Stomach smooth muscle (tissue), 2 donors: Measurements from ENCODE around the gene ARL4A.

Source experiments
- H3K27ac ChIP-seq: one replicate; pipeline ENCODE4 v1.7.0; 2013; ENCODE audit warnings: mild to moderate bottlenecking, low read length, inconsistent platforms
- H3K27me3 ChIP-seq, 2 donors: one replicate each; pipeline ENCODE4 v1.7.0; 2013; ENCODE audit warnings: low read length in 2 of 2; ENCODE audit not compliant: insufficient read depth in 2 of 2, control insufficient read depth in 1 of 2
- H3K36me3 ChIP-seq, 2 donors: one replicate each; pipeline ENCODE4 v1.7.0; 2013; ENCODE audit warnings: low read length in 2 of 2; ENCODE audit not compliant: control insufficient read depth in 2 of 2, insufficient read depth in 2 of 2
- H3K4me1 ChIP-seq: one replicate; pipeline ENCODE4 v1.7.0; 2013; ENCODE audit warnings: low read length; ENCODE audit not compliant: control insufficient read depth, insufficient read depth
- H3K4me3 ChIP-seq, 2 donors: one replicate each; pipeline ENCODE4 v1.7.0; 2013; ENCODE audit warnings: low read length in 2 of 2
- H3K9ac ChIP-seq, 2 donors: one replicate each; pipeline ENCODE4 v1.7.0; 2013; ENCODE audit warnings: low read length in 2 of 2, mild to moderate bottlenecking in 1 of 2
- H3K9me3 ChIP-seq, 2 donors: one replicate each; pipeline ENCODE4 v1.7.0; 2013; ENCODE audit warnings: low read length in 2 of 2; ENCODE audit not compliant: control insufficient read depth in 2 of 2
- donor health status: healthy.
- donor health status: Pancreatic carcinoma.

The ARL4A gene

DNA sequence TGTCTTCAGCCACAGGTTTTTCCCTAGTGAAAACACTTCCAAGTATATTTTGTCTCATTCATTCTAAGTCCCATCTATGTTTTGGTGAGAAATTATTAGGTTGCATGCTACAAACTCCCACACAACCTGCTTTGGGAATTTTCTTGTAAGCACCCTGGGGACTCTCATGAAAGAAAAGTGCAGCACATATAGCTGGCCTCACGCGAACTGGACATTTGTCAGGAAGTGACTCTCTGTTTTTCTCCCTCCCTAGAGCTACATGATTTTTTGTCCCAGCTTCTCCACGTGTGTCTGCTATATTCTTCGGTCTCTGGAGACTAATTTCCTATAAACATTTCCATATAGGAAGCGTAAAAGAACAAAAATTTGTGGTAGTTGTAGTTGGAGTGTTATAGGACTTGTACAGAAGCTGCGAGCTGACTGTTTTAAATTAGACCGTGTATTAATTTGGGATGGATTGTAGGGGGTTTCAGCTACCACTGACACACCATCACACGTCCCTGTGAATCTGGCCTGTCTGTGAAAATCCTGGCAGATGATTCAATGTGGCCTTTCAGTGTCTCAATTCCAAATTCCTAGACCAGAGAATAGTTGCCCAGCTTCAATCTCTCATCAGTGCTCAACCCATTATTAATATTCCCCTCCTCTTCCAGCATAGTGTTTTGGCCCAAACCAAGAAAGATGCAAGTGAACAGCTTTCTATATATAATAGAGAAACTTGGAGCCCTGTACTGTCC, 40.2 kb downstream of the ARL4A start:
- no peaks in the 10 kb centered on the region for H3K27me3 ChIP-seq
- H3K9me3 ChIP-seq = no peaks in the 10 kb centered on the region
- H3K4me3 ChIP-seq = no peak overlapping the region
- no peaks in the 10 kb centered on the region for H3K4me1 ChIP-seq
- no peaks in the 10 kb centered on the region for H3K36me3 ChIP-seq
- no peak overlapping the region for H3K9ac ChIP-seq
- no peak overlapping the region for H3K27ac ChIP-seq

DNA sequence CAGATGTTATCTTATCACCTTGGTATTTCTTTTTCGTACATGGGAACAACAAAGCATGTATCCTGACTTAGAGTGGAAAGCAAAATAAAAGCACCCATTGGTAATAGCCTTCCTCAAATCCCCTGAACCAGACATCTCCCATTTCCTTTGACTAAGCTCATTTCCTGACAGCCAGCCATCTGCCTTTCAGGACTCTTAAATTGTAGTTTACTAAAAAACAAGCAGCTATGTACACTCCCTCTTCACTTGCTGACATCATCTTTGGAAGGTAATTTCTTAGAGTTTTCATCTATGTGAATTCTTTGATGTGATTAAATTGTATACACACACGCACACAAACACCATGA, 40.7 kb downstream of the ARL4A start:
- no peaks in the 10 kb centered on the region for H3K4me1 ChIP-seq
- H3K4me3 ChIP-seq = no peak overlapping the region
- H3K9me3 ChIP-seq = no peaks in the 10 kb centered on the region
- no peak overlapping the region for H3K27ac ChIP-seq
- H3K36me3 ChIP-seq = no peaks in the 10 kb centered on the region
- no peaks in the 10 kb centered on the region for H3K27me3 ChIP-seq
- H3K9ac ChIP-seq = no peak overlapping the region

DNA sequence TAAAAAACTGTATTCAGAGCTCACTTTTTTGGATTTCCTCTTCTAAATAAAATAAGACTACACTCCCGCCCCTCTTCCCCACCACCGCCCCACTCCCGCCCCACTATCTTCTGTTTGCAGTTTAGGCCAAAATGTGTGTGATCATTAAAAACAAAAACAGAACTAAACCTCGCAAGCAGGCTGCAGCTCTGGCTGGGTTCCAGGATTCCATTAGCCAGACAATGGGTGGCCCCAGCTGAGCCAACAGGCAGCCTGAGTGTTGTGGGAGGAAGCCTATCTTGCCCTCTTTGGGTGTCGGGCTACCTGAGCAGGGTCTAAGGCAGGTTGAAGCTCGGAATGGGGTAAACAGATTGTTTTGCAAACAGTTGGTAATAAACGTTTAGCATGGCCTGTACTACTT, 41.7 kb downstream of the ARL4A start:
- H3K27ac ChIP-seq = no peak overlapping the region
- no peak overlapping the region for H3K4me3 ChIP-seq

DNA sequence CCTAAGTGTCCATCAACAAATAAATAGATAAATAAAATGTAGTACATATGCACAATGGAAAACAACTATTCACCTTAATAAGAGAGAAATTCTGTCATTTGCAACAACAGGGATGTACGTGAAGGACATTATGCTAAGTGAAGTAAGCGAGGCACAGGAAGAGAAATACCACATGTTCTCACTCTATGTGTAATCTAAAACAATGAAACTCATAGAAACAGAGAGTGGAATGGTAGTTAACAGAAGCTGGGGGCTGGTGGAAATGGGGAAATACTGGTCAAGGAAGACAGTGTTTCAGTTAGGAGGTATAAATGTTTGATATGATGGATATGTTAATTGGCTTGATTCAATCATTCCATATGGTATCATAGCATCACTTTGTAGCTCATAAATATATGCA, 43.1 kb downstream of the ARL4A start:
- Histone ChIP-seq H3K9ac (no peak overlapping the region), H3K4me1 (no peaks in the 10 kb centered on the region), H3K4me3 (no peak overlapping the region), H3K27me3 (no peaks in the 10 kb centered on the region), H3K9me3 (no peaks in the 10 kb centered on the region), H3K27ac (no peak overlapping the region), H3K36me3 (no peaks in the 10 kb centered on the region)

More for the DNA sequence above, 41.7 kb downstream of the ARL4A start:
- Histone ChIP-seq H3K4me1 (no peaks in the 10 kb centered on the region), H3K9ac (no peak overlapping the region), H3K27me3 (no peaks in the 10 kb centered on the region), H3K9me3 (no peaks in the 10 kb centered on the region), H3K36me3 (no peaks in the 10 kb centered on the region)

DNA sequence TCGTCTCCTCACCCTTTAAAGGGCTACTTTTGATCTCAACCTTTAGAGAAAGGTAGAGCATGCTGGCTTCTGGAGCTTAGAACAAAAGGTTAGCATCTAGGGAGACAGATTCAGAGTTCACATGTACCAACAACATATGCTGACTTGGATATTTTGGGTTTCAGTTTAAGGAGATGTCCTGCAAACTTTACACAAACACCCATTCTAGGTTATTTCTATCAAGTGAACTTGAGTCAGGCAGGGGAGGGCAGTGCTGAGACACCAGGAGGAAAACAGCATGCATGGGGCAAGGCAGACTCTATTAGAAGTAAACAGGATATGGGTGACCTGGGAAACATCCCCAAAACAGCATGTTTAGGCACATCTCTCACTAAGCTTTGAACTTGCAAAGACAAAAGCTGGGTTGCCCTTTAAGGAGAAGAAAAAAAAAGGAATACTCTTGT, 43.8 kb downstream of the ARL4A start:
- no peaks in the 10 kb centered on the region for H3K36me3 ChIP-seq
- no peak overlapping the region for H3K27ac ChIP-seq
- no peaks in the 10 kb centered on the region for H3K4me1 ChIP-seq
- H3K27me3 ChIP-seq = no peaks in the 10 kb centered on the region
- H3K9ac ChIP-seq = no peak overlapping the region
- no peaks in the 10 kb centered on the region for H3K9me3 ChIP-seq
- H3K4me3 ChIP-seq = no peak overlapping the region

DNA sequence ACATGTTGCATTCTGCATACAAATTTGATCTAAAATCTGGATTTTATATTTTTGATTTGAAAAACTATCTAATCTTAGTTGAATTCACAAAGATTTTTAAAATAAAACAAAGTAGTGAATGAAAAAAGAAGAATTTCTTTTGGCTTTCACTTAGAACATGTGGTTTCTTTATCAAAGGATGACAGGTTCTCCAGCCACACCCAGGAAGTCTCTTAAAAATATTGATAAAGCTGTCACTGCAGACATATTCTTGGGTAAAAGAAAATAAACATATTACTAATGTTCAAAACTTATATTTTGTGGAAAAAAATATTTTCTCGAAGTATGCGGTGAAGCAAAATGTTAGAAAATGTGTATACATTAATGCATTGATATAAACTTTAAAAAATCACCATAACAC, 44.3 kb downstream of the ARL4A start:
- Histone ChIP-seq H3K4me3 (no peak overlapping the region), H3K27me3 (no peaks in the 10 kb centered on the region), H3K27ac (no peak overlapping the region), H3K9me3 (no peaks in the 10 kb centered on the region), H3K36me3 (no peaks in the 10 kb centered on the region), H3K9ac (no peak overlapping the region), H3K4me1 (no peaks in the 10 kb centered on the region)

DNA sequence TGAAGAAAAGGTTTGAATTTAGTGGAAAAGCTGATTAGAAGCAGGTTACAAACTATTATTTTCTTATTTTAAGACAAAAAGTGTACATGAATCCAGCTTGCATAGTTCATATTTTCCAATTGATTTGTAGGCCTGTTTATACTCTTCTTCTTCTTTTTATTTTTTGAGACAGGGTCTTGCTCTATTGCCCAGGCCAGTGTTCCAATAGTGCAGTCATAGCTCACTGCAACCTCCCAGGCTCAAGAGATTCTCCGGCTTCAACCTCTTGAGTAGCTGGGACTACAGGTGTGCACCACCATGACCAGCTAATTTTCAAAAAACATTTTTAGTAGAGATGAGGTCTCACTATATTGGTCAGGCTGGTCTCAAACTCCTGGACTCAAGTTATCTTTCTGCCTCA, 45.0 kb downstream of the ARL4A start:
- no peak overlapping the region for H3K4me3 ChIP-seq

DNA sequence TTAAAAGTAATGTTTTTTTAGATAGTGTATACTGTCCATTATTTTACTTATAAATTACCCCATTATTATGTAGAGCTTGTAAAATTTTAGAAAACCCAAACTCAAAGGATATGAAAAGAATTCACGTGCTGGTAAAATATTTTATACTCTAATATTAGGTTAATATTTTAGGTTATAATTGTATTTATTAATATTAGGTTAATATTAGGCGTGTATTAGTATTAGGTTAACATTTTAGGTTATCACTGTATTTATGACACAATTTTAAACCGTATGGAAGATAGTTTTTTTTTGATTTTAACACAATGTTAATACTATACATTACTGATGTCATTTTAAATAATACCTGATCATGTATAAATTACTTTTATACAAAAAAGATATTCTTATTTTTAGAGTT, 48.5 kb downstream of the ARL4A start:
- Histone ChIP-seq H3K9me3 (no peaks in the 10 kb centered on the region), H3K36me3 (no peaks in the 10 kb centered on the region), H3K27me3 (no peaks in the 10 kb centered on the region), H3K27ac (no peak overlapping the region), H3K9ac (no peak overlapping the region), H3K4me3 (no peak overlapping the region), H3K4me1 (no peaks in the 10 kb centered on the region)

More for the DNA sequence above, 45.0 kb downstream of the ARL4A start:
- H3K9ac ChIP-seq = no peak overlapping the region
- H3K27me3 ChIP-seq = no peaks in the 10 kb centered on the region
- H3K4me1 ChIP-seq = no peaks in the 10 kb centered on the region
- H3K27ac ChIP-seq = no peak overlapping the region
- no peaks in the 10 kb centered on the region for H3K36me3 ChIP-seq
- H3K9me3 ChIP-seq = no peaks in the 10 kb centered on the region

DNA sequence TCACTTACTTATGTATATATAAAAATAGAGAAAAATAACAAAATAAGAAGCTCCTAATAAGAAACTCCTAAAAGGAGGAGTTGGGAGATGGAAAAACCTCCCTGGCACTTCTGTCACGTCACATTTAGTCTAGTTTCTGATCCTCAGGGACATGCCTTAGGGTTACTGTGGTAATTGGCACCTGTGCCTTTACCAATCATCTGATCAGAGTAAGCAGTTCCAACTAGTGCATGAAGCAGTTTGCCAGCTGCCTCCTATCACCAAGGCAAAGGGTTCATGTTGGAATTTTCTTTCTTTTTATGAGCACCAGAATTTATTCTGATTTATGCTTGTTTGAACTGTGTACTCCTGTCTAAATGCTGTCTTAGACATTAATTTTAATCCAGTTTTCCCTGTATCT, 49.9 kb downstream of the ARL4A start:
- H3K27me3 ChIP-seq = no peaks in the 10 kb centered on the region
- H3K9ac ChIP-seq = no peak overlapping the region
- H3K4me1 ChIP-seq = no peaks in the 10 kb centered on the region
- H3K4me3 ChIP-seq = no peak overlapping the region
- H3K36me3 ChIP-seq = no peaks in the 10 kb centered on the region
- no peaks in the 10 kb centered on the region for H3K9me3 ChIP-seq
- H3K27ac ChIP-seq = no peak overlapping the region

DNA sequence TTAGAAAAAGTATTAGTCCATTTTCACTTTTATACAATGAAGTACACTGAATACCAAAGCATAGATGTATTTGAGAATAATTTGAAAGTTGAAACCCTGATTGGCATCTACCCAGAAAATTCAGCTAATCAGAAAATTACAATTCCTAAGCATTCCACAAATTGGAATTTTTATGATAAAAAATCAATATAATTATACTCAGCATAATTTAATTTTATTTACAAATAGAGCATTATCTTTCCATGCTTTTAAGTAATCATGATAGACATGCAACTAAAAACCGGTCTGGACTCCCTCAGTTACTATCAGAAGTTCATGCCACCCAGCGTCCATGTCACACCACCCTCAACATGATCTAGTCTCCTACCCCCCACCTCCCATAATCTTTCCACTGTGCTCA, 50.4 kb downstream of the ARL4A start:
- no peaks in the 10 kb centered on the region for H3K27me3 ChIP-seq
- no peak overlapping the region for H3K9ac ChIP-seq
- no peaks in the 10 kb centered on the region for H3K36me3 ChIP-seq
- no peak overlapping the region for H3K4me3 ChIP-seq
- no peaks in the 10 kb centered on the region for H3K9me3 ChIP-seq
- H3K4me1 ChIP-seq = no peaks in the 10 kb centered on the region
- H3K27ac ChIP-seq = no peak overlapping the region

DNA sequence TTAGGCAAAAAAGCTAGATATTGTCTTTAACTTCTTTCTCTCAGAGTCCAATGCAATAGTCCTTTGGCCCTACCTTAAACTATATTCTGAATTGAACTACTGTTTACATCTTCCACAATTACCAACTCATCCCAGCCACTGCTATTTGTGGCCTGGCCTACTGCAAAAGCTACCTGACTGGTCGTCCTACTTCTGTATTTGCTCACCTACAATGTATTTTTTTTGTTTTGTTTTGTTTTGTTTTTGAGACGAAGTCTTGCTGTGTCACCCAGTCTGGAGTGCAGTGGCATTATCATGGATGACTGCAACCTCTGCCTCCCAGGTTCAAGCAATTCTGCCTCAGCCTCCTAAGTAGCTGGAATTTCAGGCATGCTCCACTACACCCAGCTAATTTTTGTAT, 51.2 kb downstream of the ARL4A start:
- Histone ChIP-seq H3K9ac (no peak overlapping the region), H3K27me3 (no peaks in the 10 kb centered on the region), H3K4me3 (no peak overlapping the region), H3K4me1 (no peaks in the 10 kb centered on the region), H3K36me3 (no peaks in the 10 kb centered on the region), H3K27ac (no peak overlapping the region), H3K9me3 (no peaks in the 10 kb centered on the region)
